Activated naive CD4-positive, alpha-beta T cell (primary cell): ENCODE measurements around the gene RAD51B.

Experiments used
- DNase-seq, 4 experiments: peaks; one replicate each; lab custom pipeline; 2025; lab: John Stamatoyannopoulos, UW

The RAD51B gene

DNA sequence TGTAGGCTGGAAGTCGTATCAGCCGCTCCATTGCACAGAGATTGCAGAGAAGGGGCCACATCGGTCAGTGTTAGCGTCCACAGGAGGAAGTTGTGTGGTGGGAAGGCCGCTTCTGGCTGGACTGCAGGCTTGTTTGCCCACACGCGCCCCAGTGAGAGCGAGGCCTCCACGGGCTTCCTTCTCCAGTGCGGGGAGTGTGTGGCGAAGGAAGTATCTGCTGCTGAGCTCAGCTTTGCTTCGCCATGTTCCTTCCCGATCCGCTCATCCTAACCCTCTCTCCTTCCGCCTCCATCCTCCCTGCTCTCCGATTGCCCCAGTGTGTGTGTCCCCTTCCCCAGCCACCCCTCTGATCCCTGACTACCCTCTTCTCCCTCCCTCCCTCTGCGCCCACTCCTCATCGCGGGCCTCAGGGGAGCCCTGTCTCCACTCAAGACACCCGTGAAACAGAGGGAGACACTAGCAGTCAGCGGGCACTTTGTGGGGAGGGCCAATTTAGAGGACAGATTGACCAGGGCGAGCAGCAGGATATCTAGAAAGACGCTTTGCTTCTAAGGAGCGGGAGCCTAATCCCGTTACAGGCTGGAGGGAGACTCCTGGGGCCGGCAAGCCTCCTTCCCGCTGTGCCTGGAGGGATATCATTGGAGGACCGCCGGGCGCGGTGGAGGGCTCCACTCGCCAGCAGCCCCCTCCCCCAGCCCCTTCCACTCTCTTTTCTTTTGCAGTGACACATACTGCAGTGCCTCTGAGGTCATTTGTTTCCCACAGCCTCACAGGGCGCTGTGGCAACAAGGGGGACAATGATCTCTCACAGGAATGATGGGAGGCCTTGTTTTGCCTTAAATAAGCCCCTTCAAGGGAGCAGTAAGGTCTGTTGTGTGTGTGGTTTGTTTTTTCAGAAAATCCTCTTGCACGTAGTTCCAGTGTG is 544.5 kb downstream of the RAD51B start:
- DNase-seq, result no peak

DNA sequence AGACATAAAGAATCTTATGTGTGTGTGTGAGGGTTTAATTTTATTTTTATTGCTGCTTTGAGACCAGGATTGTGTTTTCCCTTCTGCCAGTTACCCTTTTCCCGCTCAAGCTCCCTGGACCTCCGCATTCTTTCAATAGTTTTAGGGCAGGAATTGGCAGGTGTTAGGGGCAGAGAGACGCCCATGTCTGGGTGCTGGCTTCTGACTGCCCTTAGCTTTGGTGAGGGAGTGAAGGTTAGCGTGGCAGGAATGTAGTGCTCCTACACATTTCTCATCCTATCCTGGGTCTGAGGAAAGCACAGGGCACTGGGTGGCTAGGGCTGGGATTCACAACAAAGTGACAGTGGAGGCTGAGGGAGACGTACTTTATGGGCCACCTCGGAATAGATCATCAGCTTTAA is 545.2 kb downstream of the RAD51B start:
- DNase-seq, result no peak

GRCh38 chr14:68365228-68365627 is 545.6 kb downstream of the RAD51B start:
- DNase-seq, result no peak

GRCh38 chr14:68366656-68367055 is 547.1 kb downstream of the RAD51B start:
- DNase-seq, result no peak

DNA sequence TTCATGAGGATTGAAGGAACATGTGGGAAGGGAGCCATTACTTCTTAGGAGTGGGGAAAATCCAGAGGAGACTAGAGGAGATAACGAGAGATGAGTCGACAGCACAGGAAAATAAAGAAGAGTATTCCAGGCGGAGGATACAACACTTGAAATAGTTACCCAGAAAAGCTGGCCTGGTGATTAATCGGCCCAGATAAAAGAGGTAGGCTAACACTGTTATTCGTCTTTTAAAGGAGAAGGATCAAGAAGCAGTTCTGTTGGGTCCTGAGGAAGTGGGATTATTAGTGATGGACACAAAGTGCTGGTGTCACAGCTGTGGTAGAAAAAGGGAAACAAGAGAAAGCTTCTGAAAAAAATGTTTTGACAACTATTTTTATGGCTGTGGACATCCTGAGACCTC is 548.0 kb downstream of the RAD51B start:
- no peak for DNase-seq

DNA sequence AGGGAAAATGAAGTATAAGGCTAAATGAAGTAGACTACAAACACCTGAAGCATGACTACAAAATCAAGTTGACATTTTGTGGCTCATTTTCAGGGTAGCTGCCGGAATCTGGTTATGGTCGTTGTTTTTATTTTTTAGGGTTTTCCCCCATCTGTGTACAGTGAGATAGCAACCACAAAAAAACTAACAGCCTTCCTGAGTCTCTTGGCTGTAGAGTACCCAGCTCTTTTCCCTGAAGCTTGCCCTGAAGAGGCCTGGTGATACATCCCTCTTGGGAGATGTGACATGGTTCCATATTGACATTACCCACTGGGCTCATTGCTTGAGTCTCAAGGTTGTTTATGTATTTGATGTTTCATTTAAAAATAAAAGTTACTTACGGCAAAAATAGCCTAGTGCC is 549.3 kb downstream of the RAD51B start:
- DNase-seq, result no peak

GRCh38 chr14:68369281-68370056 is 549.9 kb downstream of the RAD51B start:
- DNase-seq, result no peak

GRCh38 chr14:68370057-68370360 is 550.4 kb downstream of the RAD51B start:
- no peak for DNase-seq

- DNase-seq, result no peak
These were observed 552.8 kb downstream of the RAD51B start for GRCh38 chr14:68372368-68372767.

- DNase-seq, result no peak
These were observed 553.6 kb downstream of the RAD51B start for GRCh38 chr14:68373124-68373646.

- DNase-seq, result no peak
These were observed 554.4 kb downstream of the RAD51B start for GRCh38 chr14:68373847-68374444.

DNA sequence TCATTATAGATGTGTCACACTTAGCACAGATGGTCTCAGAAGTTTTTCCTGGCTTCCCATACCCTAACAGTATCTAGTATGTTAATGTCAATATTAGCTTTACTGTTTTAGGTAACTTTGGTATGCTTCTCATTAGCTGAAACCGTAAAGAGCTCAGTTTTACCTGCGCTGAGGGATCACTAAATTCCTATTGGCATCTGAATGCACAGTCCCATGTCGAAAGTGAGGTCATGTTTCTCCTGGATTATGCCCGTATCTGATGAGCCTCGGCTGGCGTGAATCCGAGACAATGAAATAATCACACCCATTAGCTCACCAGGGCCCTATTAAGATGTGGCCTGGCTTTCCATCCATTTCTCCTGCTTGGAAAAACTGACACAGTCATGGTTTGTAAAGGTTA is 555.1 kb downstream of the RAD51B start:
- no peak for DNase-seq

GRCh38 chr14:68375376-68375775 is 555.8 kb downstream of the RAD51B start:
- DNase-seq, result no peak

- no peak for DNase-seq
These were observed 556.6 kb downstream of the RAD51B start for GRCh38 chr14:68376067-68376779.

GRCh38 chr14:68377006-68377405 is 557.4 kb downstream of the RAD51B start:
- DNase-seq, result no peak

DNA sequence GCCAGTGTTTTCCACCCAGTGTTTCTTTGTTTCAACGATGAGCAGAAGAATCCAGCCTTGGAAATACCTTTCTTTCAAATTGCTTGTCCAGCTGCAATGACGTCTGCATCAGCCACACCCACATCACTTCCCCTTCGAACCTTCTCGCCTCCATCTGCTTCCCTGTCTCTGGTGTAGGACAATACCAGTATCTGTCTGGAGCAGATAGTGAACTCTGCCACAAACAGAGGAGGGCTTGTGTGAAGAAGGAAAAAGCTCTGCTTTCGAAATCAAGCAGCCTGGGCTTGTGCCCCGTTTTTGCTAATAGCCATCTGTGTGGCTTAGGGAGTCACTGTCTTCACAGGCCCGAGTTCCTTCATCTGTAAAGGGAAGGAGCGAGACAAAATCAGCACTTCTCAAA is 557.9 kb downstream of the RAD51B start:
- no peak for DNase-seq

- DNase-seq, result no peak
These were observed 560.1 kb downstream of the RAD51B start for GRCh38 chr14:68379510-68380328.

GRCh38 chr14:68380329-68380741 is 560.8 kb downstream of the RAD51B start:
- DNase-seq, result no peak

- no peak for DNase-seq
These were observed 564.8 kb downstream of the RAD51B start for GRCh38 chr14:68384335-68384734.

DNA sequence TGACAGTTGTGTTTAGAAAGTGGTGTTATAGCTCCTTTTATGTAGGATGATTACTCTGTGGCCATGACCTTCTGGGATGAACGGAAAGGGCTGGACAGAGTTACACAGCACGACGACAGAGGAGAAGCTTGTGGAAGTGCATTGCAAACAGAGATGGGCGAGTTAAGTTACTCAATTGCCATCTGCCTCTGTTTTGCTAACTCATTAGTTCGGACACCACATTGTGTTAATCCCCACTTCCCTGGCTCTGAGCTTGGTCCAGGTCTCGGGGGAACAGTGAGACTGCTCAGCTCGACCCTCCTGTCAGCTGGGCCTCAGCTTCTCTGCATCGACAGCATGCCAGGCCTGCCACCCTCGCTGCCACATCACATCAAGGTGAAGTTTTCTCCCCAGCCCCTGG is 565.3 kb downstream of the RAD51B start:
- no peak for DNase-seq

GRCh38 chr14:68386446-68386845 is 566.9 kb downstream of the RAD51B start:
- DNase-seq, result no peak
